Measurements from ENCODE around the gene MFSD11.
A peak's percentile ranks its signal among the peaks of the same experiment; 100 is the strongest.
"Not testable (repeated sequence)": the region's sequence is repeated elsewhere in the genome, so short reads cannot be mapped to it uniquely, and the experiment has no call there.

The MFSD11 gene

DNA sequence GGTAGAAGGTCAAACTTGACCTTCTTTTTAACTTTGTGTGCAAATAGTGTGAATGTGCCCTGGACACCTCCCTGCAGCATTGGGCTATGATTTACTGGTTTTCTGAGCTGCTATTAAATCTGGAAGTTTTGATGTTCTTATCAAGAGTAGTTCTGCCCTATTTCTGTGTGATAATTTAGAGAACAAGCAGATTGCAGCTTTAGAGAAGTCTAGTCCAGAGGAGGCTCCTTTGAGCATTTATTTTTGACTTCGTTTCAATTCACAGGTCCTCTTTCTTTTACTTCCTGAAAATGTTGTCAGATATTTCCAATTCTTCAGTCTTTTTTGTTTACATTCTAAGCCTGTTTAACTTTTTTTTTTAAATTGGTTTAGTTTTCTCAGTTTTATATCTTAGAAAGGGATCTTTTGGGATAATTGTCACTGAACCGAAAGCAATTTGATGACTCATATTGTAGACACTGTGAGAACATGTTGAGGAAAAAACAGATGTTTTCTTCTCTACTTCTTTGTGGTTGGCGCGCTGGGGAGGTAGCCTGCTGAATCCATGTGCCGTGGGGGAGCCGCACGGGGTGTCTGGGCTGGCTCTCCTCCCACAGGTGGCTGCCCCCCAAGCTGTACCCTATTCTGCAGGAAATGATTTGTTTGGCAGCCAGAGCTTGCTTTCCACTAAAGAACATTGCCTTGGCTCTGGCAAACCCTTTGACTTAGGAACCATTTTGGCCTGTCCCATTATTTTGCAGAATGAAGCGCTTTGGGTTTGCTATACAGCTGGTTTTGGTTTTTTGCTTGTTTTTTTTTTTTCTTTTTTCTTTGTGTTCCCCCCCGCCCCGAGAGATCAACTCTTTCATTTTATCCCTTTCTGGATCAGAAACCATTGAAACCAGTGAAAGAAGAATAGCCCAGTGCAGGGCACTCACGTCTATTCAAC lies 53.4 kb downstream of the MFSD11 start:
- DNase-seq (ENCODE audit: low read depth, low spot score): no peak
- Histone ChIP-seq H3K9me3 (ENCODE audit: low read depth, low read length) (no peaks in the 10 kb centered on the region), H3K36me3 (ENCODE audit: insufficient read depth, low read length) (no peaks in the 10 kb centered on the region), H3K27ac (peak overlapping the region; percentile 81), H3K4me3 (peak overlapping the region; percentile 66), H3K9ac (ENCODE audit: insufficient read length) (peak overlapping the region; percentile 9)
- TF ChIP-seq FOXP2 (optimal IDR thresholded peaks at IDR 0.05; ENCODE audit: control extremely low read depth, extremely low read length, insufficient read depth): no peak
- TF ChIP-seq EZH2 (IDR thresholded peaks at IDR 0.05): no peak
- TF ChIP-seq POLR2AphosphoS5 (IDR thresholded peaks at IDR 0.05; ENCODE audit: borderline replicate concordance, low read depth, low read length): no peak

DNA sequence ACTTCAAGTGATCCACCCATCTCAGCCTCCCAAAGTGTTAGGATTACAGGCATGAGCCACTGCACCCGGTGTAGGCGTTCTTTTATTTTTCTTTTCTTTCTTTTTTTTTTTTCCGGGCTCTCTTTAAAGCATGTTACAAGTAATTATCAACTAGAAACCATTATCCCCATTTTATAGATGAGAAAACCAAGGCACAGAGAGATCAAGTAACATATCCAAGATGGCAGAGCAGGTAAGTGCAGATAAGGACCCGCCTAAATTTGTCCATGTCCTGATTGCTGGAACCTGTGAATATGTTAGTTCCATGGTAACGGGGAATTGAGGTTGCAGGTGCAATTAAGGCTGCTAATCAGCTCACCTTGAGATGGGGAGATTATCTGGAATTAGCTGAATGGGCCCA lies 54.4 kb downstream of the MFSD11 start:
- Histone ChIP-seq H3K4me3 (no peak overlapping the region), H3K9me3 (ENCODE audit: low read depth, low read length) (no peaks in the 10 kb centered on the region), H3K9ac (ENCODE audit: insufficient read length) (no peak overlapping the region), H3K36me3 (ENCODE audit: insufficient read depth, low read length) (no peaks in the 10 kb centered on the region), H3K27ac (no peak overlapping the region)
- no peak for DNase-seq (ENCODE audit: low read depth, low spot score)
- TF ChIP-seq EZH2 (IDR thresholded peaks at IDR 0.05): no peak
- no peak for TF ChIP-seq FOXP2 (optimal IDR thresholded peaks at IDR 0.05; ENCODE audit: control extremely low read depth, extremely low read length, insufficient read depth)
- no peak for TF ChIP-seq POLR2AphosphoS5 (IDR thresholded peaks at IDR 0.05; ENCODE audit: borderline replicate concordance, low read depth, low read length)

DNA sequence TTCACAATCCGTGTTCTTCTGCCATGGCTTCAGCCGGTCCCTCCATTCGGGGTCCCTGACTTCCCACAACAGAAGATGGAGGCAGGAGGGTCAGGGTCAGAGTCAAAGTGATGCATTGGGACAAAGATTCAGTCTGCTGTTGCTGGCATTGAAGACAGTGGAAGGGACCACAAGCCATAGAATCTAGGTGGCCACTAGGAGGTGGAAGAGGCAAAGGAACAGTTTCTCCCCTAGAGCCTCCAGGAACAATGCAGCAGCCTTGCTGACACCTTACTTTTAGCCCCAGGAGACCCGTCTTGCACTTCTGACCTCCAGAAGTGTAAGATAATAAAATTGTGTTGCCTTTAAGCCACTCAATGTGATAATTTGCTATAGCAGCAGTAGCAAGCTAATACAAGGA lies 55.9 kb downstream of the MFSD11 start:
- Histone ChIP-seq H3K36me3 (ENCODE audit: insufficient read depth, low read length) (no peaks in the 10 kb centered on the region), H3K27ac (no peak overlapping the region), H3K9me3 (ENCODE audit: low read depth, low read length) (no peaks in the 10 kb centered on the region), H3K9ac (ENCODE audit: insufficient read length) (no peak overlapping the region), H3K4me3 (no peak overlapping the region)
- DNase-seq (ENCODE audit: low read depth, low spot score): no peak
- TF ChIP-seq POLR2AphosphoS5 (IDR thresholded peaks at IDR 0.05; ENCODE audit: borderline replicate concordance, low read depth, low read length): no peak
- no peak for TF ChIP-seq FOXP2 (optimal IDR thresholded peaks at IDR 0.05; ENCODE audit: control extremely low read depth, extremely low read length, insufficient read depth)
- TF ChIP-seq EZH2 (IDR thresholded peaks at IDR 0.05): no peak

DNA sequence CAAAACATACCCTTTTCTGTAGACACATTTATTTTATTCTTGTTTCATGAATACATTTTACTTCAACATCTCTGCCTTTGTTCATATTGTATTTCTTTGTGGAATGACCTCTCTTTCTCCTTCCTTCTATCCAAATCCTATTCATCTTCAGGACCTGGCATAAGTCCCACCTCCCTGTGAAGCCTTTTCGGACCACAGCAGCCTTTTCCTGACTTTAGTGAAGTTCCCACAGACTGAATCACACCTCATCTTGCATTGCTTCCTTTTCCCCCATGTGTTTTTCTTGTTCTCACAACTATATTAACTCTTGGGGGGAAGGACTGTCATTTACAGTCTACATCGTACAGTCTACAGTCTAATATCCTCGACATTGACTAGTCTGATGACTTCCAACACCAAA lies 58.2 kb downstream of the MFSD11 start:
- TF ChIP-seq POLR2AphosphoS5 (IDR thresholded peaks at IDR 0.05; ENCODE audit: borderline replicate concordance, low read depth, low read length): no peak
- TF ChIP-seq FOXP2 (optimal IDR thresholded peaks at IDR 0.05; ENCODE audit: control extremely low read depth, extremely low read length, insufficient read depth): no peak
- no peak for TF ChIP-seq EZH2 (IDR thresholded peaks at IDR 0.05)
- no peak for DNase-seq (ENCODE audit: low read depth, low spot score)
- Histone ChIP-seq H3K36me3 (ENCODE audit: insufficient read depth, low read length) (no peaks in the 10 kb centered on the region), H3K9ac (ENCODE audit: insufficient read length) (no peak overlapping the region), H3K27ac (no peak overlapping the region), H3K4me3 (no peak overlapping the region), H3K9me3 (ENCODE audit: low read depth, low read length) (no peaks in the 10 kb centered on the region)

GRCh38 chr17:76797241-76797840 lies 59.4 kb downstream of the MFSD11 start:
- Histone ChIP-seq H3K9ac (ENCODE audit: insufficient read length) (no peak overlapping the region), H3K36me3 (ENCODE audit: insufficient read depth, low read length) (no peaks in the 10 kb centered on the region), H3K27ac (no peak overlapping the region), H3K4me3 (no peak overlapping the region), H3K9me3 (ENCODE audit: low read depth, low read length) (no peaks in the 10 kb centered on the region)
- TF ChIP-seq EZH2 (IDR thresholded peaks at IDR 0.05) (no peak), POLR2AphosphoS5 (IDR thresholded peaks at IDR 0.05; ENCODE audit: borderline replicate concordance, low read depth, low read length) (no peak), FOXP2 (optimal IDR thresholded peaks at IDR 0.05; ENCODE audit: control extremely low read depth, extremely low read length, insufficient read depth) (no peak)
- DNase-seq (ENCODE audit: low read depth, low spot score): no peak

DNA sequence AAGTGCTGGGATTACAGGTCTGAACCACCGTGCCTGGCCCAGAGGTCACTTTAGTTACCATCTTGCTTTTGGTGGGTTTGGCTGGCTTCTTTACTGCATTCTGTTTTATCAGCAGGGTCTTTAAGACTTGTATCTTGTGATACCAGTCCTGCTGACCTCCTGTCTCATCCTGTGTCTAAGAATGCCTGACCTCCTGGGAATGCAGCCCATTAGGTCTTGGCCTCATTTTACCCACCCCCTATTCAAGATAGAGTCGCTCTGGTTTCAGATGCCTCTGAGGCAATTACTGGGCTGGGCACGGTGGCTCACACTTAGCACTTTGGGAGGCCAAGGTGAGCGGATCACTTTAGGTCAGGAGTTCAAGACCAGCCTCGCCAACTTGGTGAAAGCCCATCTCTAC lies 63.8 kb downstream of the MFSD11 start:
- TF ChIP-seq EZH2 (IDR thresholded peaks at IDR 0.05) (no peak), FOXP2 (optimal IDR thresholded peaks at IDR 0.05; ENCODE audit: control extremely low read depth, extremely low read length, insufficient read depth) (no peak), POLR2AphosphoS5 (IDR thresholded peaks at IDR 0.05; ENCODE audit: borderline replicate concordance, low read depth, low read length) (no peak)
- Histone ChIP-seq H3K27ac (no peak overlapping the region), H3K9me3 (ENCODE audit: low read depth, low read length) (no peaks in the 10 kb centered on the region), H3K4me3 (no peak overlapping the region), H3K36me3 (ENCODE audit: insufficient read depth, low read length) (no peaks in the 10 kb centered on the region), H3K9ac (ENCODE audit: insufficient read length) (no peak overlapping the region)
- no peak for DNase-seq (ENCODE audit: low read depth, low spot score)

DNA sequence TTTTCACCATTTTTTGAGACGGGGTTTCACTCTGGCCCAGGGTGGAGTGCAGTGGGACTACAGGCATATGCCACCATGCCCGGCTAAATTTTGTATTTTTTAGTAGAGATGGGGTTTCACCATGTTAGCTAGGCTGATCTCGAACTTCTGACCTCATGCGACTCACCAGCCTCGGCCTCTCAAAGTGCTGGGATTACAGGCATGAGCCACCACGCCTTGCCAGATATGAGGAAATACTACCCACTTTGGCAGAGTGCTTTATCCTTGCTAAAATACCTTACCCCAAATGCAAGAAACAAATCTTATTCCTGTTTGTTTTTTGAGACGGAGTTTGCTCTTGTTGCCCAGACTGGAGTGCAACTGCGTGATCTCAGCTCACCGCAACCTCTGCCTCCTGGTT lies 67.4 kb downstream of the MFSD11 start:
- no peaks in the 10 kb centered on the region for H3K9me3 ChIP-seq (ENCODE audit: low read depth, low read length)
- H3K9ac ChIP-seq (ENCODE audit: insufficient read length): no peak overlapping the region
- no peaks in the 10 kb centered on the region for H3K36me3 ChIP-seq (ENCODE audit: insufficient read depth, low read length)
- TF ChIP-seq POLR2AphosphoS5 (IDR thresholded peaks at IDR 0.05; ENCODE audit: borderline replicate concordance, low read depth, low read length) (no peak), FOXP2 (optimal IDR thresholded peaks at IDR 0.05; ENCODE audit: control extremely low read depth, extremely low read length, insufficient read depth) (no peak), EZH2 (IDR thresholded peaks at IDR 0.05) (no peak)
- no peak overlapping the region for H3K27ac ChIP-seq
- DNase-seq (ENCODE audit: low read depth, low spot score): no peak
- H3K4me3 ChIP-seq: no peak overlapping the region

DNA sequence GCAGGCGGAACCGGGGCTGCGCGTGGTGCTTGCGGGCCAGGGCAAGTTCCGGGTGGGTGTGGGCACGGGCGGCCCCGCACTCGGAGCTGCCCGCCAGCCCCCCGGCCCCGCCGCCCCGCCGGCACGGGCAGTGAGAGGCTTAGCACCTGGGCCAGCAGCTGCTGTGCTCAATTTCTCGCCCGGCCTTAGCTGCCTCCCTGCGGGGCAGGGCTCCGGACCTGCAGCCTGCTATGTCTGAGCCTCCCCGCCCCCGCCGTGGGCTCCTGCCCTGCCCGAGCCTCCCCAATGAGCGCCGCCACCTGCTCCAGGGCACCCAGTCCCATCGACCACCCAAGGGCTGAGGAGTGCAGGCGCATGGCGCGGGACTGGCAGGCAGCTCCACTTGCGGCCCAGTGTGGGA lies 68.2 kb downstream of the MFSD11 start:
- H3K27ac ChIP-seq; H3K9me3 ChIP-seq (ENCODE audit: low read depth, low read length); H3K36me3 ChIP-seq (ENCODE audit: insufficient read depth, low read length); H3K4me3 ChIP-seq; DNase-seq (ENCODE audit: low read depth, low spot score); H3K9ac ChIP-seq (ENCODE audit: insufficient read length): not testable (repeated sequence)

GRCh38 chr17:76806767-76807166 lies 68.8 kb downstream of the MFSD11 start:
- H3K9me3 ChIP-seq (ENCODE audit: low read depth, low read length); DNase-seq (ENCODE audit: low read depth, low spot score); H3K4me3 ChIP-seq; H3K9ac ChIP-seq (ENCODE audit: insufficient read length); H3K36me3 ChIP-seq (ENCODE audit: insufficient read depth, low read length); H3K27ac ChIP-seq: not testable (repeated sequence)

Measured in SK-N-MC (cell line).